Calu3 (cell line): Measurements from ENCODE around the gene BZW2. TPM values are rescaled to one million over a fixed set of nuclear protein-coding genes. Genes with fewer than 3 reads are reported as not detected.

Source experiments
- BruUV-seq: library from RNA; stranded (reverse); fragments of 400-500 nt; replicated peaks from 2 replicates; lab custom pipeline; 2021; lab: Mats Ljungman, UMichigan
- CTCF ChIA-PET: fragments of 300-600 bp; sonication (Branson Sonifier 250); formaldehyde crosslinking; loops from one replicate; lab custom pipeline; 2022; ENCODE audit warnings: antibody characterized with exemption; lab: Charles Lee
- DNase-seq: peaks from one replicate; pipeline ENCODE4 v3.0.0; 2022
- H3K27ac Mint-ChIP-seq: one replicate; pipeline ENCODE4 v1.8.0; 2022; ENCODE audit warnings: mixed read lengths; ENCODE audit not compliant: unreplicated experiment
- H3K27me3 Mint-ChIP-seq: one replicate; pipeline ENCODE4 v1.8.0; 2022; ENCODE audit warnings: mixed read lengths; ENCODE audit not compliant: unreplicated experiment
- H3K36me3 Mint-ChIP-seq: one replicate; pipeline ENCODE4 v1.8.0; 2022; ENCODE audit warnings: mild to moderate bottlenecking, moderate library complexity, mixed read lengths; ENCODE audit not compliant: insufficient read depth, unreplicated experiment
- H3K4me1 Mint-ChIP-seq: one replicate; pipeline ENCODE4 v1.8.0; 2022; ENCODE audit warnings: mild to moderate bottlenecking, low read depth, mixed read lengths; ENCODE audit not compliant: unreplicated experiment
- H3K4me3 Mint-ChIP-seq: one replicate; pipeline ENCODE4 v1.8.0; 2022; ENCODE audit warnings: mild to moderate bottlenecking, low read depth, moderate library complexity, mixed read lengths; ENCODE audit not compliant: unreplicated experiment
- H3K9me3 Mint-ChIP-seq: one replicate; pipeline ENCODE4 v1.8.0; 2022; ENCODE audit warnings: low read depth, mixed read lengths; ENCODE audit not compliant: unreplicated experiment
- CTCF ChIP-seq: fragments of 200-600 bp; IDR thresholded peaks from one replicate; pipeline ENCODE4 v1.8.0; 2022; ENCODE audit warnings: antibody characterized with exemption; ENCODE audit not compliant: unreplicated experiment
- intact Hi-C: fragments of 100-400 bp; cut with micrococcal nuclease; formaldehyde crosslinking; loops from one replicate; pipeline ENCODE4 v1.10.0; 2022; ENCODE audit not compliant: unreplicated experiment
- total RNA-seq: library from RNA; stranded (reverse); gene quantifications from 2 replicates; pipeline ENCODE4 v1.2.3, GENCODE V29; 2022

BZW2 gene
- total RNA-seq, 1 experiment from 2014 or later: 194 TPM

DNA sequence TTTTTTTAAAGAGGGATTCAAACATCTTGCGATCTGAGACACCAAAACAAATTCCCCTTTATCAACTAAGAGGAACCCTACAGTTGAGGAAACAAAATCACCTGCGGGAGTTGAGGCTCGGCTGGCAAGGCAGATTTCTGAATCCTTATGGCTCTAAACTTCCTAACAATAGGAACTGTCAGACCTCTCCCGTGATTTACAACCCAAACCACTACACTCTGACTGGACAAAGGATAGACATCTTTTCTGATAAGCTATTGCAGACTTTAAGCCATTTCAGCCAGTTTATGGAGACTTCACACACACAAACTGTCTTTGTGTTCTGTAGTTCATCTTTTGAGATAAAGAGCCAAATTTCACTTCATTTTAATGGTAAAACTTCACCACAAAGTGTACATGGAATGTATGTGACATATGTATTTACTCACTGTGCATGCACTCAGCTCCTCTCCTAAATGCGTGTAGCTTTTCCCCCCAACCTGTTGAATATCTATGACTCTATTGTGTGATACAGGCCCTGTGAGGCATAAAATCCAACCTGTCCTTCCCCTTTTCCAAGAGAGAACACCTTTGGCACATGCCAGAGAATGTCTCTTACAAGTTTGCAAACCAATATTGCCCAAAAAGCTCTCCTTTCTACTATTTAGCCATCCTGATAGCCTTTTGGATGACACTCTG lies 92.2 kb downstream of the BZW2 start:
- Mint-ChIP-seq H3K27me3 (no peaks in the 10 kb centered on the region), H3K9me3 (no peaks in the 10 kb centered on the region), H3K4me1 (peaks cover 11% of the 10 kb centered on the region), H3K36me3 (no peaks in the 10 kb centered on the region), H3K4me3 (no peak overlapping the region), H3K27ac (no peak overlapping the region)
- no TSS peak for BruUV-seq
- no peak for DNase-seq
- CTCF ChIA-PET: no interaction called here
- intact Hi-C loops: no loop called here
- TF ChIP-seq CTCF: no peak

- no peak for DNase-seq
- Mint-ChIP-seq H3K27me3 (no peaks in the 10 kb centered on the region), H3K9me3 (no peaks in the 10 kb centered on the region), H3K36me3 (no peaks in the 10 kb centered on the region), H3K4me1 (peaks cover 25% of the 10 kb centered on the region), H3K4me3 (no peak overlapping the region), H3K27ac (no peak overlapping the region)
- CTCF ChIA-PET: no interaction called here
- TF ChIP-seq CTCF: no peak
- no TSS peak for BruUV-seq
- intact Hi-C loops: no loop called here
These were observed 94.1 kb downstream of the BZW2 start for GRCh38 chr7:16739863-16740622.

DNA sequence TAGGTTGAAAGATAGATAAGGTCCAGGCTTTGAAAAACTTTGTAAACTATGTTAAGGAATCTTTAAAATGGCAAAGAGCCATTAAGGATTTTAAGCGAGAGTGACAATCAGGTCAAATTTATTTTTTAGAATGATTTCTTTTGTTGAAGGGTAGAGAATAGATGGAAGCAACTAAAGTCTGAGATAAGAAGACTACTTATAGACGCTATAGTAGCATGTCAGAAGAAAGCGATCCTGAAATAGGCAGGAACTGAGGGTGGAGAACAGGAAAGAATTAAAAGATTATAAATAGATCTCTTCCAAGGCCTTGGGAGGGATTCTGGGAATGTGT lies 94.6 kb downstream of the BZW2 start:
- H3K27me3 Mint-ChIP-seq: no peaks in the 10 kb centered on the region
- H3K4me1 Mint-ChIP-seq: peaks cover 19% of the 10 kb centered on the region
- TF ChIP-seq CTCF: no peak
- H3K9me3 Mint-ChIP-seq: no peaks in the 10 kb centered on the region
- no peak for DNase-seq
- H3K36me3 Mint-ChIP-seq: no peaks in the 10 kb centered on the region
- CTCF ChIA-PET: no interaction called here
- H3K27ac Mint-ChIP-seq: no peak overlapping the region
- H3K4me3 Mint-ChIP-seq: no peak overlapping the region
- intact Hi-C loops: no loop called here
- BruUV-seq: no TSS peak

DNA sequence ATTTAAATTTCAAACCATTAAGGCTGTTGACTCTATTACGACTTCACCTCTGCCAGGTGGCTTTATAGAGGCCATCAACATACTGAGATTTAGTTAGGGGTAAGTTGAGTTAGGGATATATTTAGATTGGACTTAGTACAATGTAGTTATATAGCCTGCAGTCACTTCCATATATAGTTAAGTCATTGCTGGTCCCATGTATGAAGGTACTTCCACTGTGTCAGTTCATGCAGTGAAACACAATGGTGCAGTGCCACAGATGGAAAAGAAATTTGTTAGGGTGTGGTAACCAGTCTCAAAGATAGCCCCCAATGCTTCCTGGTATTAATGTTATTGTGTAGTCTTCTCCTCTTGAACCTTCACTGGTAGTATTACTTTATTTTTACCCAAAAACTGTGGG lies 95.0 kb downstream of the BZW2 start:
- H3K4me1 Mint-ChIP-seq: peaks cover 16% of the 10 kb centered on the region
- H3K9me3 Mint-ChIP-seq: no peaks in the 10 kb centered on the region
- H3K4me3 Mint-ChIP-seq: no peak overlapping the region
- no peak for DNase-seq
- CTCF ChIA-PET: no interaction called here
- intact Hi-C loops: no loop called here
- BruUV-seq: no TSS peak
- no peaks in the 10 kb centered on the region for H3K27me3 Mint-ChIP-seq
- H3K27ac Mint-ChIP-seq: no peak overlapping the region
- no peaks in the 10 kb centered on the region for H3K36me3 Mint-ChIP-seq
- TF ChIP-seq CTCF: no peak
